Skeletal muscle tissue (tissue), 4 donors: ENCODE measurements around the gene LZTR1. TPM values are rescaled to one million over a fixed set of nuclear protein-coding genes. Genes with fewer than 3 reads are reported as not detected.
"Not testable (repeated sequence)": the region's sequence is repeated elsewhere in the genome, so short reads cannot be mapped to it uniquely, and the experiment has no call there.

ENCODE experiments used
- H3K27ac ChIP-seq: one replicate; pipeline ENCODE4 v1.7.0; 2013; ENCODE audit warnings: mild to moderate bottlenecking, low read depth, low read length, inconsistent platforms
- H3K27me3 ChIP-seq, 3 donors: one replicate each; pipeline ENCODE4 v1.7.0; 2013; ENCODE audit warnings: low read length in 3 of 3; ENCODE audit not compliant: control insufficient read depth in 3 of 3, insufficient read depth in 3 of 3
- H3K36me3 ChIP-seq, 3 donors: one replicate each; pipeline ENCODE4 v1.7.0; 2013; ENCODE audit warnings: low read length in 3 of 3; ENCODE audit not compliant: control insufficient read depth in 3 of 3, insufficient read depth in 3 of 3
- H3K4me1 ChIP-seq, 3 donors: one replicate each; pipeline ENCODE4 v1.7.0; 2013; ENCODE audit warnings: low read length in 3 of 3, mild to moderate bottlenecking in 3 of 3; ENCODE audit not compliant: control insufficient read depth in 3 of 3, insufficient read depth in 3 of 3
- H3K4me3 ChIP-seq, 3 donors: one replicate each; pipeline ENCODE4 v1.7.0; 2013; ENCODE audit warnings: low read length in 3 of 3
- H3K9ac ChIP-seq, 3 donors: one replicate each; pipeline ENCODE4 v1.7.0; 2013; ENCODE audit warnings: low read length in 3 of 3, mild to moderate bottlenecking in 3 of 3, moderate library complexity in 2 of 3, low read depth in 1 of 3
- H3K9me3 ChIP-seq, 3 donors: one replicate each; pipeline ENCODE4 v1.7.0; 2013; ENCODE audit warnings: low read length in 3 of 3; ENCODE audit not compliant: control insufficient read depth in 3 of 3
- total RNA-seq: library from RNA; depleted of rRNA; stranded (reverse); fragments of >200 nt; gene quantifications from one replicate; pipeline ENCODE4 v1.2.3, GENCODE V29; 2014
- donor health status: Osteomylitis.

LZTR1 gene
- total RNA-seq, 1 donor from 2014 or later = 32.4 TPM

GRCh38 chr22:20965104-20965887, 16.8 kb upstream of the LZTR1 start:
- Histone ChIP-seq H3K4me1 (peaks cover 0 to 5% (median 3%) of the 10 kb centered on the region in 3 donors), H3K27me3 (peaks cover 21 to 34% (median 28%) of the 10 kb centered on the region in 3 donors), H3K9ac (no peak overlapping the region), H3K27ac (no peak overlapping the region), H3K9me3 (no peaks in the 10 kb centered on the region), H3K4me3 (peak overlapping the region in 1 of 3 donors; percentile 29), H3K36me3 (no peaks in the 10 kb centered on the region)

- no peaks in the 10 kb centered on the region for H3K36me3 ChIP-seq
- H3K9ac ChIP-seq = no peak overlapping the region
- peaks cover 21 to 34% (median 28%) of the 10 kb centered on the region in 3 donors for H3K27me3 ChIP-seq
- H3K4me3 ChIP-seq = no peak overlapping the region
- H3K27ac ChIP-seq = no peak overlapping the region
- peaks cover 0 to 5% (median 3%) of the 10 kb centered on the region in 3 donors for H3K4me1 ChIP-seq
- no peaks in the 10 kb centered on the region for H3K9me3 ChIP-seq
Observed at GRCh38 chr22:20965888-20966855, 15.9 kb upstream of the LZTR1 start.

- Histone ChIP-seq H3K4me1 (peaks cover 0 to 5% (median 3%) of the 10 kb centered on the region in 3 donors), H3K27me3 (peaks cover 21 to 30% (median 26%) of the 10 kb centered on the region in 3 donors), H3K9ac (no peak within 1 kb of the TSS), H3K4me3 (no peak within 1 kb of the TSS), H3K27ac (no peak within 1 kb of the TSS), H3K36me3 (no peaks in the 10 kb centered on the region), H3K9me3 (no peaks in the 10 kb centered on the region)
Observed at GRCh38 chr22:20966883-20967696, 15.0 kb upstream of the LZTR1 start, which contains the start of gene AIFM3. TSS of gene AIFM3 (plus strand) at chr22:20967255. CDS start at chr22:20967945, 690 bp downstream.

- Histone ChIP-seq H3K4me3 (no peak overlapping the region), H3K9me3 (no peaks in the 10 kb centered on the region), H3K27me3 (peaks cover 20 to 26% (median 22%) of the 10 kb centered on the region in 3 donors), H3K9ac (no peak overlapping the region), H3K4me1 (peaks cover 0 to 5% (median 3%) of the 10 kb centered on the region in 3 donors), H3K36me3 (no peaks in the 10 kb centered on the region), H3K27ac (no peak overlapping the region)
Observed at GRCh38 chr22:20967697-20968211, 14.3 kb upstream of the LZTR1 start.

GRCh38 chr22:20968281-20968977, 13.7 kb upstream of the LZTR1 start:
- Histone ChIP-seq H3K4me1 (peaks cover 0 to 5% (median 3%) of the 10 kb centered on the region in 3 donors), H3K27me3 (peaks cover 13 to 20% (median 16%) of the 10 kb centered on the region in 3 donors), H3K36me3 (no peaks in the 10 kb centered on the region), H3K9ac (no peak overlapping the region), H3K9me3 (no peaks in the 10 kb centered on the region), H3K4me3 (no peak overlapping the region), H3K27ac (no peak overlapping the region)

- peaks cover 2 to 8% (median 7%) of the 10 kb centered on the region in 3 donors for H3K27me3 ChIP-seq
- no peaks in the 10 kb centered on the region for H3K4me1 ChIP-seq
- H3K9me3 ChIP-seq = no peaks in the 10 kb centered on the region
- H3K4me3 ChIP-seq = no peak overlapping the region
- no peaks in the 10 kb centered on the region for H3K36me3 ChIP-seq
- peak overlapping the region in 1 of 3 donors; percentile 12 for H3K9ac ChIP-seq
- H3K27ac ChIP-seq = no peak overlapping the region
Observed at GRCh38 chr22:20970939-20971657, 11.0 kb upstream of the LZTR1 start.

- H3K4me3 ChIP-seq, H3K4me1 ChIP-seq, H3K36me3 ChIP-seq, H3K27ac ChIP-seq, H3K9me3 ChIP-seq, H3K9ac ChIP-seq: not testable (repeated sequence)
- H3K27me3 ChIP-seq = peaks cover 4 to 14% (median 8%) of the 10 kb centered on the region in 3 donors
Observed at GRCh38 chr22:20972014-20972694, 9.9 kb upstream of the LZTR1 start.

- Histone ChIP-seq H3K9me3 (no peaks in the 10 kb centered on the region), H3K4me3 (no peak overlapping the region), H3K27me3 (peaks cover 4 to 18% (median 11%) of the 10 kb centered on the region in 3 donors), H3K9ac (no peak overlapping the region), H3K27ac (no peak overlapping the region), H3K36me3 (no peaks in the 10 kb centered on the region), H3K4me1 (no peaks in the 10 kb centered on the region)
Observed at GRCh38 chr22:20972933-20973577, 9.0 kb upstream of the LZTR1 start.
